ENCODE measurements around the gene SLC22A1.

- TF ChIP-seq PREB (CRISPR knock-in tag; IDR thresholded peaks at IDR 0.05; ENCODE audit: borderline replicate concordance) (no peak), TCF7 (CRISPR knock-in tag; IDR thresholded peaks at IDR 0.05; ENCODE audit: low read depth) (no peak)
- TF ChIP-seq, protein P1, sequence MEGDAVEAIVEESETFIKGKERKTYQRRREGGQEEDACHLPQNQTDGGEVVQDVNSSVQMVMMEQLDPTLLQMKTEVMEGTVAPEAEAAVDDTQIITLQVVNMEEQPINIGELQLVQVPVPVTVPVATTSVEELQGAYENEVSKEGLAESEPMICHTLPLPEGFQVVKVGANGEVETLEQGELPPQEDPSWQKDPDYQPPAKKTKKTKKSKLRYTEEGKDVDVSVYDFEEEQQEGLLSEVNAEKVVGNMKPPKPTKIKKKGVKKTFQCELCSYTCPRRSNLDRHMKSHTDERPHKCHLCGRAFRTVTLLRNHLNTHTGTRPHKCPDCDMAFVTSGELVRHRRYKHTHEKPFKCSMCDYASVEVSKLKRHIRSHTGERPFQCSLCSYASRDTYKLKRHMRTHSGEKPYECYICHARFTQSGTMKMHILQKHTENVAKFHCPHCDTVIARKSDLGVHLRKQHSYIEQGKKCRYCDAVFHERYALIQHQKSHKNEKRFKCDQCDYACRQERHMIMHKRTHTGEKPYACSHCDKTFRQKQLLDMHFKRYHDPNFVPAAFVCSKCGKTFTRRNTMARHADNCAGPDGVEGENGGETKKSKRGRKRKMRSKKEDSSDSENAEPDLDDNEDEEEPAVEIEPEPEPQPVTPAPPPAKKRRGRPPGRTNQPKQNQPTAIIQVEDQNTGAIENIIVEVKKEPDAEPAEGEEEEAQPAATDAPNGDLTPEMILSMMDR (IDR thresholded peaks at IDR 0.05), result no peak
Measured at GRCh38 chr6:160146454-160147145, 25.0 kb downstream of the SLC22A1 start.
